GM20000 (cell line): Measurements from ENCODE around the gene EFCAB13.

ENCODE experiments used
- DNase-seq: peaks from one replicate; pipeline ENCODE4 v3.0.0; 2012; ENCODE audit warnings: low spot score
- CTCF ChIP-seq: IDR thresholded peaks from 2 replicates; pipeline ENCODE4 v1.5.1; 2012; ENCODE audit warnings: mild to moderate bottlenecking, control low read depth; ENCODE audit errors: extremely low read depth, missing control alignments

EFCAB13 gene

GRCh38 chr17:47323382-47324223 lies at the start of gene EFCAB13:
Gene EFCAB13 (plus strand): TSS chr17:47323955. CDS start chr17:47328354, 4,399 bp downstream.
- peak; percentile 92 for DNase-seq
- no peak for TF ChIP-seq CTCF

DNA sequence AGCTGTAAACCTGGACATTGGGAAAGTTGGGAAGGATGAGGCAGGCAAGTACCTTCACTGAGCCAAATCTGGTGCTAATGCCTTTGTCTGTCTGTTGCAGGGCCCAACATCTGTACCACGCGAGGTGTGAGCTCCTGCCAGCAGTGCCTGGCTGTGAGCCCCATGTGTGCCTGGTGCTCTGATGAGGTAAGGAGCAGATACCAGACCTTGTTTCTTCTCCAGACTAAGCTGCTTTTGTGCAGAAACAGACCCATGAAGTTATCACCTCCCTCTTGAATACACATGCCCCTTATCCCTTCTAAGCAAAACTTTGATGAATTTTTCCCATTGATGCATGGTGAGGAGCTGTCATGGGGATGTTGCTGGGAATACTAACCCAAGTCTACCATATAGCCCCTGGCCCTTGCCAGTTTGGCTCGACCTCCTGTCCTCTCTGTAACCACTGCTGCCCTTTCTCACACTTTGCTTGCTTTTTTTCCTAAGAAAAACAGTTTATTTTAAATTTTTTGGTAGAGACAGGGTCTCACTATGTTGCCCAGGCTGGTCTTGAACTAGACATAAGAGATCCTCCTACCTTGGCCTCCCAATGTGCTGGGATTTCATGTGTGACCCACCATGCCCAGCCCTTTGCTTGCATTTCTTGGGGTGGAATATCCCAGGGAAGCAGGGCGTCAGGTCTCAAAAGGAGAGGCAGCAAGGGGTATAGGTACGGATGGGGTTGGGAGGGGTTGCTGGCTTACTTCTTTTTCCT lies 49.3 kb upstream of the EFCAB13 start:
- DNase-seq: no peak

DNA sequence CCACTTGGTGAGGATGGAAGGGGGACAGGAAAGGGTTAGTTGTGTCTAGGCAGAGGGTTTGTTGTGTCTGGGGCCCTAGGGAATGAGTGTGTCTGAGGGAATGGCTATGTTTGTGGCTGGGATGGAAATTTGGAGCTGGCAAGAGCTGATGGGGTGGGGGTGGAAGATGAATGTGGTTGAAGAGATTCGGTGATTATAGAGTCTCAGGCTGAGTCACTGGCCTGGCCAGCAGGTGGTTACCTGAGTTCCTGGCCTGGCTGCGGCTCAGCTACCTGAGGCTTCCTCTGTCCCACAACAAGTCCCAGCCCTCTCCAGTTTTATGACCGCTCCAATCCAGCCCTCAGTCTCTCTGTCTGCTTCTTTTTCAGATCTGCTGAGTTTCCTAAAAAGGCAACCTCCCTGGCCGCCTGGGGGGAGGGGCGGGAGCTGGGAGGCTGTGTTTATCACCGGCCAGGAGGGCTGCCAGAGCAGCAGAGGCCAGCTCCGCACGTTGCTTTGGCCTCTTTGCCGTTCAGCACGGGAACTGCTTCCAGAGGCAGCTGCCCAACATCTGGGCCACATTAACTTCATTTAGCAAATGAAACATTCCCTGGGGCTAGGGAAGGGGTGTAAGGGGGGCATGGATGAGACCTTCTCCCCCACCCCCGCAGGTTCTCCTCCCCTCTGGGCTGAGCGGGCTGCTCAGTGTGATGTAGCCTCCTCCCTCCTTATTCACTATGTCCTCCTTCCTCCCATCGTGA lies 48.3 kb upstream of the EFCAB13 start:
- no peak for TF ChIP-seq CTCF
- DNase-seq: no peak

More for the DNA sequence above, 49.3 kb upstream of the EFCAB13 start:
- no peak for TF ChIP-seq CTCF

DNA sequence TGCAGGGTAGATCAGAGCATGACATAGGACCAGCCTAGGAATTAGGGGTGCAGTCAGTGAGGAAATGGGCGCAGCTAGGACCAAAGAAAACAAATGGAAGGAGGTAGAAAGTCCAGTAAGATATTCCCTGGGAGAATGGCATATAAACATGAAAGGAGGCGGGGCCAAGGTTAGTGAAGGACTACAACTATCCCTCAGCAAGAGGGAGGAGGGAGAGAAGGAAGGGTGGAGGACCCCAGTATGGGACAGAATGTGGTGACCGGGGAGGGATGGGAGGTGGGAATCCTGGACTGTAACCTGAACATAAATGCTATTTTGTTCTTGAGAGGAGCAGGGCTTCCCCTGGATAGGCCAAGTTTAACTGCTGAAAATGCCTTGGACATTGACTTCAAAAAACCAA lies 47.3 kb upstream of the EFCAB13 start:
- DNase-seq: no peak
- no peak for TF ChIP-seq CTCF

DNA sequence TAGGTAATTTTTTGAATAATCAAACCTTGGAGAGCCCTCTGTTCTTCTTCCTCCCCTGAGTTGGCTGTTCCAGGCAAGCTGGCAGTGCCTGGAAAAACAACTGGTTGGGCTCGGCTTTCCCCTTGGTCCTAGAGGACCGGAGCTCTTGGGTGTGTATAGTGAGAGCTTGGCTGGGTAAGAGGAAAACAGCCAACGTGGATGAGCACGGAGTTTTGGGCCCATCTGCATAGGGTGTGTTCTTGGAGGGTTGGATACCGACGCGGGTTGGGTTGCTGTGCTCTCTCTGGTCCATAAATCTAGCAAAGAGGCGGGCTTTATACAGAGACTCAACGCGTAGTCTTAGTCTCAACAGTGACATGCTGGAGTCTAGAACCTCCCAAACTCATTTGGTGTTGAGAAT lies 46.9 kb upstream of the EFCAB13 start:
- no peak for DNase-seq
- TF ChIP-seq CTCF: no peak

DNA sequence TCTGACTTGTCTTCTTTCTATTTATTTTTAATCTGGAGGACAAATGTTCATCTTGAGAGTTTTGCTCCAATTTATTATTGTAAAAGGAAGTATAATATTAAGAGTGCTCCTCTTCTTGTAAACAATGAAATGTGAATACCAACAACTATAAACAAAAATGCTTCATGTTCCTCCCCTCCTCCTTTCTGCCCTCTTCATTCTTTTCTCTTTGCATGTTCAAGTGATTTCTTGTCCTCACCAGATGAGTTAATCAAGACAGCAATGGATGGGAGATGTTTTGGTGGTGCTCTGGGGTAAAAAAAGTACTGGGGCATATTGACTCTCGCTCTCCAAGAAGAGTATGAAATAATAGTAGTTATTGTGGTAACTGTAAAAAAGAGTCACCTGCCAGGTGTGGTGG lies 45.8 kb upstream of the EFCAB13 start:
- TF ChIP-seq CTCF: no peak
- DNase-seq: no peak
